K562 (cell line): ENCODE measurements around the gene WDR86. TPM values are rescaled to one million over a fixed set of nuclear protein-coding genes. Genes with fewer than 3 reads are reported as not detected.

ENCODE experiments used
- ATAC-seq: fragments of 200-7000 bp; cut with Tn5 transposase; 3 replicates; pipeline ENCODE4 v1.9.1; 2020; ENCODE audit warnings: moderate library complexity
- BruUV-seq: library from RNA; stranded (reverse); fragments of 400-500 nt; replicated peaks from 2 replicates; lab custom pipeline; 2021; lab: Mats Ljungman, UMichigan
- CTCF ChIA-PET: fragments of 300-600 bp; formaldehyde crosslinking; extraction: SDS; loops from one replicate; lab custom pipeline; 2021; ENCODE audit warnings: low intra/inter-chr PET ratio; lab: Yijun Ruan, JAX
- POLR2A ChIA-PET: fragments of 300-600, 350-650 bp; sonication (Branson Sonifier 250); formaldehyde crosslinking; extraction: SDS; loops from one replicate; lab custom pipeline; 2021; ENCODE audit warnings: antibody characterized with exemption, inconsistent platforms; lab: Yijun Ruan, JAX
- DNase-seq, 4 experiments: peaks; one replicate each; pipeline versions ENCODE4 v3.0.0 to v3.0.0-alpha.2; 2011 to 2018; ENCODE audit warnings: low spot score in 3 of 4, mixed read lengths in 3 of 4; ENCODE audit errors: extremely low read depth in 1 of 4
- FAIRE-seq: peaks from 2 replicates; lab custom pipeline; 2011; peaks lifted over from hg19 to GRCh38; lab: Jason Lieb, UNC
- H2AFZ ChIP-seq: 2 replicates; pipeline ENCODE4 v1.6.0; 2011; ENCODE audit warnings: low read depth, low read length, control low read depth, inconsistent platforms
- H3K27ac ChIP-seq: fragments of 200-600 bp; 3 replicates; pipeline ENCODE4 v1.8.0; 2011; ENCODE audit warnings: low read depth, mild to moderate bottlenecking, control low read depth, inconsistent platforms, low read length, moderate library complexity, mixed read lengths; ENCODE audit errors: extremely low read depth
- H3K27me3 ChIP-seq, 2 experiments: fragments of 300-600 bp in 1 of 2; 2 replicates in 1 of 2; 3 replicates in 1 of 2; pipeline versions ENCODE4 v1.6.0 to v1.8.0; 2011; ENCODE audit warnings: inconsistent platforms in 2 of 2, low read length in 2 of 2, mild to moderate bottlenecking in 1 of 2, mixed read lengths in 1 of 2, moderate library complexity in 1 of 2; ENCODE audit not compliant: control insufficient read depth in 2 of 2, insufficient read depth in 2 of 2
- H3K36me3 ChIP-seq: fragments of 300-600 bp; 3 replicates; pipeline ENCODE4 v1.8.0; 2011; ENCODE audit warnings: mild to moderate bottlenecking, low read length, inconsistent platforms; ENCODE audit not compliant: control insufficient read depth, insufficient read depth
- H3K4me1 ChIP-seq, 2 experiments: fragments of 200-600 bp in 1 of 2; replicated peaks in 1 of 2; 2 replicates in 1 of 2; 3 replicates in 1 of 2; pipeline versions ENCODE4 v1.5.1 to v1.8.0; 2011; ENCODE audit warnings: inconsistent platforms in 2 of 2, low read length in 2 of 2, mild to moderate bottlenecking in 1 of 2, mixed read lengths in 1 of 2, moderate library complexity in 1 of 2; ENCODE audit not compliant: control insufficient read depth in 2 of 2, insufficient read depth in 2 of 2
- H3K4me2 ChIP-seq: 2 replicates; pipeline ENCODE4 v1.6.1; 2011; ENCODE audit warnings: low read length, control low read depth, inconsistent platforms, mixed read lengths; ENCODE audit not compliant: insufficient read depth
- H3K4me3 ChIP-seq: fragments of 200-600 bp; sonication (generic), shearing (Covaris generic); 2 replicates; pipeline ENCODE4 v1.5.1; 2016; ENCODE audit warnings: control low read depth, inconsistent platforms
- H3K79me2 ChIP-seq: fragments of 200-600 bp; 3 replicates; pipeline ENCODE4 v1.8.0; 2011; ENCODE audit warnings: low read length, inconsistent platforms; ENCODE audit not compliant: control insufficient read depth, insufficient read depth
- H3K9ac ChIP-seq, 2 experiments: 2 replicates each; pipeline versions ENCODE4 v1.6.0 to v1.6.1; 2011; ENCODE audit warnings: low read depth in 2 of 2, low read length in 2 of 2, control low read depth in 1 of 2, inconsistent platforms in 1 of 2, mild to moderate bottlenecking in 1 of 2, mixed read lengths in 1 of 2; ENCODE audit not compliant: insufficient read depth in 1 of 2
- H3K9me1 ChIP-seq: one replicate; pipeline ENCODE4 v1.6.0; 2011; ENCODE audit warnings: inconsistent platforms, mild to moderate bottlenecking, low read length, moderate library complexity; ENCODE audit not compliant: control insufficient read depth, insufficient read depth
- H3K9me3 ChIP-seq: replicated peaks from 2 replicates; pipeline ENCODE4 v1.5.1; 2011; ENCODE audit warnings: low read depth, low read length, inconsistent platforms; ENCODE audit not compliant: control insufficient read depth, insufficient read depth
- H4K20me1 ChIP-seq: replicated peaks from 2 replicates; pipeline ENCODE4 v1.6.1; 2011; ENCODE audit warnings: low read length, inconsistent platforms, mixed read lengths; ENCODE audit not compliant: control insufficient read depth, insufficient read depth
- CBX2 ChIP-seq: fragments of 200-600 bp; sonication (generic); IDR thresholded peaks from one replicate; pipeline ENCODE4 v1.6.1; 2012; ENCODE audit warnings: mild to moderate bottlenecking, low read length, inconsistent platforms; ENCODE audit not compliant: insufficient read depth, poor library complexity, severe bottlenecking
- FOXO4 ChIP-seq: fragments of 450-650 bp; formaldehyde crosslinking; IDR thresholded peaks from 2 replicates; pipeline ENCODE4 v1.4.0; 2020; ENCODE audit warnings: mild to moderate bottlenecking, moderate library complexity
- RBM17 ChIP-seq: fragments of 200-400 bp; formaldehyde crosslinking; IDR thresholded peaks from 2 replicates; pipeline ENCODE4 v1.6.1; 2017; ENCODE audit warnings: low read depth, mild to moderate bottlenecking, low read length, borderline replicate concordance
- TCF15 ChIP-seq: fragments of 250-450 bp; sonication (Bioruptor Pico); IDR thresholded peaks from 2 replicates; pipeline ENCODE4 v1.8.0; 2022; ENCODE audit warnings: moderate library complexity, mild to moderate bottlenecking, inconsistent platforms
- THRAP3 ChIP-seq: fragments of 450-650 bp; IDR thresholded peaks from 2 replicates; pipeline ENCODE4 v1.6.1; 2016; ENCODE audit warnings: mild to moderate bottlenecking, inconsistent platforms, borderline replicate concordance
- ZNF217 ChIP-seq: sonication (generic); formaldehyde crosslinking; IDR thresholded peaks from 2 replicates; pipeline ENCODE4 v1.8.0; 2022; ENCODE audit warnings: mild to moderate bottlenecking, missing genetic modification reagents
- ZNF224 ChIP-seq: sonication (generic); formaldehyde crosslinking; IDR thresholded peaks from 2 replicates; pipeline ENCODE4 v1.8.0; 2022; ENCODE audit warnings: mild to moderate bottlenecking, missing genetic modification reagents
- WGBS: fragments of 100-300 bp; shearing (Covaris generic); methylation state at CpG from one replicate; pipeline ENCODE4 v1.1.6; 2016; ENCODE audit warnings: low coverage, mixed read lengths; ENCODE audit not compliant: insufficient coverage; ENCODE audit errors: missing lambda C conversion rate; 5-methylcytosine and 5-hydroxymethylcytosine counted together
- in situ Hi-C: fragments of 300-500 bp; cut with MboI; formaldehyde crosslinking; loops from 4 replicates; pipeline ENCODE4 v1.15.0; 2018; ENCODE audit warnings: inconsistent platforms, mixed read lengths
- intact Hi-C: fragments of 100-400 bp; cut with micrococcal nuclease; formaldehyde crosslinking; loops from 2 replicates; pipeline ENCODE4 v1.14.2; 2022
- polyA plus RNA-seq, 8 experiments: library from polyadenylated mRNA; depleted of rRNA in 4 of 8; stranded (reverse) in 5 of 8; unstranded in 3 of 8; fragments of >200 nt; fragmentation: Nextera tagmentation in 2 of 8; fragmentation: Illumina TruSeq in 1 of 8; extraction: Ambion mirVana in 2 of 8; extraction: Trizol in 1 of 8; gene quantifications; 2 replicates each; pipeline versions ENCODE4 v1.2.1 to v1.2.3, GENCODE V29; 2011 to 2014; ENCODE audit warnings: inconsistent platforms in 1 of 8, missing spikeins in 1 of 8
- total RNA-seq, 7 experiments: library from RNA; depleted of rRNA in 6 of 7; stranded (reverse); fragments of >200 nt in 6 of 7; fragmentation: Illumina TruSeq in 2 of 7; extraction: Trizol in 2 of 7; gene quantifications; 2 replicates each; pipeline versions ENCODE4 v1.2.1 to v1.2.3, GENCODE V29; 2011 to 2021; ENCODE audit warnings: low replicate concordance in 1 of 7

WDR86 gene
- total and polyA plus RNA-seq, 9 of the 15 experiments (the other 6 are each of a cell fraction or from before 2014, with no cell fraction given) = 0.24 TPM; not detected in 8

DNA sequence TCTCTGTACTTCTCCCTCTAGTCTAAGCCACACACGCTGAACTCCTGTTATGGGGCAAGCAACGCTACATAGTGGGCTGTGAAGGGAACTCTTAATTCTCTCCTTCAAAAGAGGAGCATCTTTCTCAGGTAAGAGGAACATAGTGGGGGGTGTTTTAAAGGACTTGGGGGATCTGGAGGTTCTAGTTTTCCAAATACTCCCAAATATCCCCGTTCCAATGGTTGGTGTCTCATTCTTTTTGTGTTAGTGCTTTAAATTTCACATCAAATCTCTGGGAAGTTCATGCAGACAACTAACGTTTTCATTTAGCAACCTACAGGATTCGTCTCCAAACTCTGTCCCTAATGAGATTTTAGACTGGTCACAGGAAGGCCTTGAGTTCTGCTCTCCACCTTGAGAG, 12.4 kb upstream of the WDR86 start (continued):
- TF ChIP-seq FOXO4 (CRISPR knock-in tag) (no peak), RBM17 (no peak)
- TF ChIP-seq, all 486 proteins: peak for 3

- Histone ChIP-seq H3K4me1 (no peaks in the 10 kb centered on the region), H4K20me1 (no peaks in the 10 kb centered on the region), H3K4me3 (no peak overlapping the region), H3K79me2 (no peaks in the 10 kb centered on the region), H3K27ac (no peak overlapping the region), H3K36me3 (no peaks in the 10 kb centered on the region), H3K9me1 (no peaks in the 10 kb centered on the region), H3K27me3 (peaks cover 0 to 12% of the 10 kb centered on the region in 2 experiments; a peak in 3 of 5 replicates), H3K4me2 (no peak overlapping the region), H3K9ac (no peak overlapping the region), H3K9me3 (peaks cover 21% of the 10 kb centered on the region), H2AFZ (no peak overlapping the region)
- WGBS = 12% methylated on average over 5 of the region's 5 CpGs
- no TSS peak for BruUV-seq
- TF ChIP-seq ZNF217 = no peak
- TF ChIP-seq TCF15 (CRISPR knock-in tag) = no peak
- TF ChIP-seq THRAP3 = no peak
- no peak for TF ChIP-seq CBX2
- no peak for TF ChIP-seq ZNF224 (CRISPR knock-in tag)
- FAIRE-seq (no peak), DNase-seq (no peak), ATAC-seq (no peak)
- in situ Hi-C loops = no loop called here
- intact Hi-C loops = no loop called here
- ChIA-PET POLR2A (interaction anchor here (1.0 kb wide), 1 partner anchor 15 kb away, joined by 3 read pairs; no protein-coding TSS in a partner anchor), CTCF (no interaction called here)
These were observed 10.3 kb upstream of the WDR86 start for GRCh38 chr7:151420144-151420543.
